Pons (tissue), 1 donor: Measurements from ENCODE around the gene STOML2.

Experiments
- DNase-seq: peaks from one replicate; pipeline ENCODE4 v3.0.0-alpha.2; 2016; ENCODE audit warnings: low spot score

Gene STOML2

DNA sequence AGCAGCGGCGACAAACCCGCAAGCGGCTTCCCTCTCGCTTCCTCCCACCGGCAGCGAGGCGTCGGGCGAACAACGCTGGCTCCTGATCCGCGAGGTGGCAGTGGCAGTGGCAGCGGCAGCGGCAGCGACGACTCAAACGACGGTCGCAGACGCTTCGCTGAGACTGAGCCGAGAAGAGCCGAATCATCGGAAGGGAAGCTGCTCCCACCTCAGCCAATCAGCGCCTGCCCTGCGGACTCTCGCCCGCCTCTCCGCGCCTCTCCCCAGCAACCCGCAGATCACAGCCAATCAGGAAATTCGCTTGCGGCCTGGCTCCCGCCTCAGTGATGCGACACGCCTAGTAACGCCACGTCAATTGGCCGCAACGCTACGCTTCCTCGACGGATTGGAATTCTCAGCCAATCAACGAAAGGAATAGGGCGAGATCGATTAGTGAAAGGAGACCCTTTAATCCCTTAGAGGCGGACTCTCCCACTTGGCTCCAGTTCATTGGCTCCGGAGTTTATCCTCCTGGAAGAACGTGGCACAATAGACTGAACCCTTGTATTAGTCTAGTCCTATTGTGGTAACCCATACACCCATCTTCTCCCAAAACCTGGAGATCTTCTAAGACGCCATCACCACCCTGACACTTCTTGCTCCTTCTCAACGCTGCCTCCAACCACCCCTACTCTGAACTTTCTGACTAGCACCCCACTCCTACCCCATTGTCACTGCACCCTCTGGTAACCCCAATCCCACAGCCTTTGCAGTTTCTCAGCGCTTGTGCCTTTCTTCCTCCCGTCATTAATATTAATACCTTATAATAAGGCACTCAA is 30.3 kb downstream of the STOML2 start, which contains the start of gene VCP:
VCP (minus strand) TSS at position 165 of the 818 bp plus-strand sequence. CDS start 272 bp downstream, outside the sequence.
- DNase-seq = peak; percentile 99

- DNase-seq = peak; percentile 57
Observed at GRCh38 chr9:35071814-35072460, 31.0 kb downstream of the STOML2 start.

DNA sequence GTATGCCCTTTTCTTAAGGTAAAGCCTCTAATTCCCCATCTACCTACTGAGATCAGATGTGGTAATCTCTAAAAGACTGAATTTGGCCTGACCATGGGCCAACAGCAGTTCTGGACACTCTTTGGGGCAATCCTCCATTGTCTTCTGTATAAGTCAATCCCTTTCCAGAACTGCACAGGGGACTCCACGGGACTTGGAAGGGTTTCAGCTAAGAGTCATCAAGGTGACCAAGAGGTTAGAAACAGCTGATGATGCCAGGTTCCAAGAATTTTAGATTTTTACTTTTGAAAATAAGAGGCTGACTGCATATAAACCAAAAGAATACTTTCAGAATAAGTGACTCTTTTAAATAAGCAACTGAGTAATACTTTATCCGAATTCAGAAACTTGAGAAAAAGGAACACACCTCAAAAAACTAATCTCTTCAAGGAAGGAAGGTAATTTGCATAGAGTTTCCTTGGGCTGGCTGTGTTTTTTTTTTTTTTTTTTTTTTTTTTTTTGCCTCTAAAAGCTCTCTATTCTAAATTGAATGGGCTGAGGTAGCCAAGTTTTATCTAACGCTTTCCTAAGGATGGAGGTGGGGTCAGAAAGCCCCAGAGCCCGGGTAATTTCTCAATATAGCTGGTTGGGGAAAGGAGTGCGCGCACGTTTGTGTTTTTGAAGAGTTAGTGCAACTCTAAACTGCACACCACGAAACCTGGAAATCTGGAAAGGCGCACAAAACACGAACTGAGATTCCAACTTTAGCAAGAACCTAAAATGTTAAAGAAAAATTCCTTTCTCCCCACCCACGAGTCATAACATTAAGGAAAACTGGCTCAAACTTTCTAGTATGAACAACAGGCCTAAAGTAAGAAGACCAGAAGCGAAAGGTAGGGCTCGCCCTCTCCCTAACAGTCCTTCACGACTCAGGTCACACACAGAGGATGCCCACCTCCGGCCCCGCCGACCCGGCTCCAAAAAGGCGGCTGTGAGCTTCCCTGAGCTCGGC is 31.8 kb downstream of the STOML2 start:
- DNase-seq = no peak

- DNase-seq = no peak
Observed at GRCh38 chr9:35069020-35069419, 33.9 kb downstream of the STOML2 start.

DNA sequence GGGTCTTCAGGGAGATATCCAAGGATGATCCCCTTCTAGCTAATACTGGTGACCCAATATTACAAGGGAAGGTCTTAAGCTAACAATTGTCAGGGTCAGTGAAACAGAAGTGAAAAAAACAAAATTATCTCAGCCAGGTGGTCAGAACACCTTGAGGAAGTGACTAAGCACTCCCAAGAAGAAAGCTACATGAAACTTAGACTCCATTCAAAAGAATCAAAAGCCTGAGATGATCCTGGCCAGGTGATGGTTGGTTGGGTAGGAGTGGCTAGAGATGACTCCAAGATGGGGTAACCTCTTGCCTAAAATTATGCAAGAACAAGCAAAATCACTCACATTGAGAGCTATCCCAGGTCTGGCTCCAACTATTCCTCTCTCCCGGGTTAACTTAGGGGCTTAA is 35.9 kb downstream of the STOML2 start:
- no peak for DNase-seq

- no peak for DNase-seq
Observed at GRCh38 chr9:35060548-35061207, 42.3 kb downstream of the STOML2 start.

DNA sequence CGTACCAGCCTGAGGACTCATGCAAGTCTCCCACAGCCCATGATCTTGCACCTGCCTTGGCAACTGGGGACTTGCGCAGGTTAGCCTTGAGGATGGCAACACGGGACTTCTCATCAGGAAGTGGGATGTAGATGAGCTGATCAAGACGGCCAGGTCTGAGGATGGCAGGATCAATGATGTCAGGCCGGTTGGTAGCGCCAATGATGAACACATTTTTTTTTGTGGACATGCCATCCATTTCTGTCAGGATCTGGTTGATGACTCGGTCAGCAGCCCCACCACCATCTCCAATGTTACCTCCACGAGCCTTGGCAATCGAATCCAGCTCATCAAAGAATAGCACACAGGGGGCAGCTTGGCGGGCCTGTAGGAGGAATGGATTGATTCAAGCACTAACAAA is 43.5 kb downstream of the STOML2 start:
- no peak for DNase-seq

DNA sequence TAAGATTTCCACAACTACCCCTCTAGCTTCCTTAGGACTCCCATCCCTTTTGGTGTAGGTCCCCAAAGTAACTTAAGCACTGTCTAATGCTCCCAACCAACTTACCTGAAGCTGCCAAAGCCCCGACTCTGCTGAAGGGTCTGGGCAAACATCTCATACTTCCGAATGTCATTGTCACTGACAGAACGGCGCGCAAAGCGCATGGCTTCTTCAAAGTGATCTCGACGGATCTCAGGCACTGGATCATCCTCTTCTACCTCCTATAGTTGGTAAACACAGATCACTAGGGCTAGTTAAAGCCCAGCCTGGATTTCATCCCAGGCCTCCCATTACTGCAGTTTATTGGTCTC is 45.7 kb downstream of the STOML2 start:
- DNase-seq = no peak

- no peak for DNase-seq
Observed at GRCh38 chr9:35056571-35057270, 46.2 kb downstream of the STOML2 start.

- no peak for DNase-seq
Observed at GRCh38 chr9:35054871-35055644, 47.9 kb downstream of the STOML2 start.

DNA sequence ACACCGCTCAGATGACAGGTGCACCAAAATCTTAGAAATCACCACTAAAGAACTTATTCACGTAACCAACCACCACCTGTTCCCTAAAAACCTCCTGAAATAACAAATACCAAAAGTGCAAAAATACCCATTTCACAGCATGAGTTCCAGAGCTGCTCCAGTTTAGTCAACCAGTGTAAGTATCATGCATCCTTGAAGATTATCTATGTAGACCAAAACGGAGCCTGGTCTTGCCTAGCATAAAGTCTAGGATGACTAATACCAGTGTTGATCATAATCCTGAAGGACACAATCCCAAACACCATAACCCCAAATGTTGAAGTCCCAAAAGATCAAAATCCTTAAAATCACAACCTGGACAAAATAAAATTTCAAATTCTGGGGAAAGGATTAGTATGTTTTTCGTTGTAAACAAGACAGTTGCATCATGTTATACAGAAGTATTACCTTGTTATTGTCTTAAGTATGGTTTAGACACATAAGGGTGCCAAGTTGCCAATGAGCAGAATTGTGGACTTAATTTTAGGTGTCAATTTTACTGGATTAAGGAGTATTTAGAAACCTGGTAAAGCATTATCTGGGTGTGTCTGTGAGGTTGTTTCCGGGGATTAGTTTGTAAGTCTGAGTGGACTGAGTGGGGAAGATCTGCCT is 48.6 kb downstream of the STOML2 start:
- DNase-seq = no peak

DNA sequence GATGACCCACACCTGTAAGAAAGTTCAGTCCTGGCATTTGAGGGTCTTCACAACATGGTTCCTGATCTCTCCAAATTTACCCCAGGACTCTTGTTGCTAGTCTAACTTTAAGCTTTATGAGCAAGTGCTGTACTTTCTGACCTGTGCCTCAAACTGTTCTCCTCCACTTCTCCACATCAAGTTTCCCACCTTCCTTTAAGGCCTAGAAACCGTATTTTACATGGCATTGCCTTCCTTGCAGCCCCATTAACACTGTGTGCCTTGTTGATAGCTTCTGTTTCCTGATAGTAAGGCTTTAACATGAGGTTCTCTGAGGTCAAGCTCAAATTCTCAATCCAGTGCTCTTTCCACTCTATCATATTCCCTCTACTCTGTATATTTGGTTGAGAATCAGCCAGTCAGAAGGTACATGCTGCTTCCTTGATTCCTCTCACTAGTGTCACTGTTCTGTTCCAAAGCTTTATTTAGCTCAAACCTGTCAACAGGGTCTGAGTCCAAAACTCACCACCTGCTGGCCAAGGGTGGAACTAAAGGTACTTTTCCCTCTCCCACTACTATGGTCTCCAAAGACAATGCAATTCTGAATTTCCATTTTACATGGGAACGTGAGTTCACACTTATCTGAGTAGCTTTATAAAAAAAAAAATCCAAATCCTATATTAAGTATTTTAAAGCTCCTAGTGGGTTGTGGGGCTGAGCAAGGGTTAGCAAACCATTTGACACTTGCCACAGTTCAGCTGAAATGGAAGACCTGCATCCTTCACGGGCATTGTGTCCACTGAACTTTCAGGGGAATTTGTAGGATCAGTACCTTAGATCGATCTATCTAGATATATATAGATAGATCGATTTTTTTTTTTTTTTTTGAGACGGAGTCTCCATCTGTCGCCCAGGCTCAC is 51.6 kb downstream of the STOML2 start:
- peak; percentile 28 for DNase-seq
